ENCODE results near the gene METTL4. TPM values are rescaled to one million over a fixed set of nuclear protein-coding genes. Genes with fewer than 3 reads are reported as not detected.

The METTL4 gene
- total RNA-seq, 1 donor from 2014 or later = 9.0 TPM

GRCh38 chr18:2609604-2610003 is 38.3 kb upstream of the METTL4 start:
- no peak overlapping the region for H3K9ac ChIP-seq (ENCODE audit: low read length)
- H3K36me3 ChIP-seq (ENCODE audit: insufficient read depth, low read length) = no peaks in the 10 kb centered on the region
- no peaks in the 10 kb centered on the region for H3K27me3 ChIP-seq (ENCODE audit: insufficient read depth, low read length)
- no peaks in the 10 kb centered on the region for H3K9me3 Mint-ChIP-seq (ENCODE audit: unreplicated experiment)
- no peak overlapping the region for H3K27ac Mint-ChIP-seq (ENCODE audit: unreplicated experiment)
- H3K79me2 ChIP-seq (ENCODE audit: insufficient read depth, low read length) = no peaks in the 10 kb centered on the region
- no peak overlapping the region for H3K27ac ChIP-seq (ENCODE audit: low read depth, low read length)
- no peak overlapping the region for H3K4me2 ChIP-seq (ENCODE audit: low read length)
- H2AFZ ChIP-seq (ENCODE audit: low read depth, low read length) = no peak overlapping the region
- H3K4me3 ChIP-seq (ENCODE audit: insufficient read depth, low read depth, low read length) = no peak overlapping the region
- DNase-seq (ENCODE audit: low read depth) = no peak
- H3K4me1 Mint-ChIP-seq (ENCODE audit: low read depth, unreplicated experiment) = no peaks in the 10 kb centered on the region
- no peaks in the 10 kb centered on the region for H3K9me3 ChIP-seq (ENCODE audit: insufficient read depth, low read depth, low read length)
- no peak for TF ChIP-seq EZH2 (IDR thresholded peaks at IDR 0.05; ENCODE audit: insufficient read depth, low read length)
- no peak for TF ChIP-seq CTCF (IDR thresholded peaks at IDR 0.05; ENCODE audit: insufficient read depth, low read depth, low read length)
- no peaks in the 10 kb centered on the region for H4K20me1 ChIP-seq (ENCODE audit: insufficient read depth, low read length)
- H3K4me1 ChIP-seq (ENCODE audit: insufficient read depth, low read length) = no peaks in the 10 kb centered on the region
- no peak for FAIRE-seq
- H3K36me3 Mint-ChIP-seq (ENCODE audit: low read depth, unreplicated experiment) = no peaks in the 10 kb centered on the region
- no peaks in the 10 kb centered on the region for H3K27me3 Mint-ChIP-seq (ENCODE audit: low read depth, unreplicated experiment)
- H3K4me3 Mint-ChIP-seq (ENCODE audit: unreplicated experiment) = no peak overlapping the region

GRCh38 chr18:2606335-2606734 is 35.0 kb upstream of the METTL4 start:
- no peaks in the 10 kb centered on the region for H4K20me1 ChIP-seq (ENCODE audit: insufficient read depth, low read length)
- H3K27me3 Mint-ChIP-seq (ENCODE audit: low read depth, unreplicated experiment) = no peaks in the 10 kb centered on the region
- no peak for FAIRE-seq
- no peak overlapping the region for H3K27ac ChIP-seq (ENCODE audit: low read depth, low read length)
- TF ChIP-seq EZH2 (IDR thresholded peaks at IDR 0.05; ENCODE audit: insufficient read depth, low read length) = no peak
- TF ChIP-seq CTCF (IDR thresholded peaks at IDR 0.05; ENCODE audit: insufficient read depth, low read depth, low read length) = no peak
- peak; percentile 18 for DNase-seq (ENCODE audit: low read depth)
- H3K4me2 ChIP-seq (ENCODE audit: low read length) = no peak overlapping the region
- H3K9me3 Mint-ChIP-seq (ENCODE audit: unreplicated experiment) = no peaks in the 10 kb centered on the region
- no peak overlapping the region for H3K4me3 Mint-ChIP-seq (ENCODE audit: unreplicated experiment)
- H3K36me3 Mint-ChIP-seq (ENCODE audit: low read depth, unreplicated experiment) = no peaks in the 10 kb centered on the region
- H3K4me3 ChIP-seq (ENCODE audit: insufficient read depth, low read depth, low read length) = no peak overlapping the region
- H3K36me3 ChIP-seq (ENCODE audit: insufficient read depth, low read length) = peaks cover 6% of the 10 kb centered on the region
- H3K79me2 ChIP-seq (ENCODE audit: insufficient read depth, low read length) = no peaks in the 10 kb centered on the region
- H3K27ac Mint-ChIP-seq (ENCODE audit: unreplicated experiment) = peak overlapping the region; percentile 12
- no peaks in the 10 kb centered on the region for H3K27me3 ChIP-seq (ENCODE audit: insufficient read depth, low read length)
- H2AFZ ChIP-seq (ENCODE audit: low read depth, low read length) = no peak overlapping the region
- H3K4me1 ChIP-seq (ENCODE audit: insufficient read depth, low read length) = no peaks in the 10 kb centered on the region
- no peaks in the 10 kb centered on the region for H3K9me3 ChIP-seq (ENCODE audit: insufficient read depth, low read depth, low read length)
- no peaks in the 10 kb centered on the region for H3K4me1 Mint-ChIP-seq (ENCODE audit: low read depth, unreplicated experiment)
- H3K9ac ChIP-seq (ENCODE audit: low read length) = no peak overlapping the region

- Mint-ChIP-seq H3K27ac (ENCODE audit: unreplicated experiment) (no peak overlapping the region), H3K27me3 (ENCODE audit: low read depth, unreplicated experiment) (no peaks in the 10 kb centered on the region), H3K4me1 (ENCODE audit: low read depth, unreplicated experiment) (no peaks in the 10 kb centered on the region), H3K9me3 (ENCODE audit: unreplicated experiment) (no peaks in the 10 kb centered on the region), H3K4me3 (ENCODE audit: unreplicated experiment) (no peak overlapping the region), H3K36me3 (ENCODE audit: low read depth, unreplicated experiment) (no peaks in the 10 kb centered on the region)
- no peak for FAIRE-seq
- Histone ChIP-seq H2AFZ (ENCODE audit: low read depth, low read length) (no peak overlapping the region), H3K4me1 (ENCODE audit: insufficient read depth, low read length) (no peaks in the 10 kb centered on the region), H4K20me1 (ENCODE audit: insufficient read depth, low read length) (no peaks in the 10 kb centered on the region), H3K27me3 (ENCODE audit: insufficient read depth, low read length) (no peaks in the 10 kb centered on the region), H3K4me2 (ENCODE audit: low read length) (no peak overlapping the region), H3K79me2 (ENCODE audit: insufficient read depth, low read length) (no peaks in the 10 kb centered on the region), H3K9me3 (ENCODE audit: insufficient read depth, low read depth, low read length) (no peaks in the 10 kb centered on the region), H3K36me3 (ENCODE audit: insufficient read depth, low read length) (peaks cover 10% of the 10 kb centered on the region), H3K27ac (ENCODE audit: low read depth, low read length) (no peak overlapping the region), H3K4me3 (ENCODE audit: insufficient read depth, low read depth, low read length) (no peak overlapping the region), H3K9ac (ENCODE audit: low read length) (no peak overlapping the region)
- DNase-seq (ENCODE audit: low read depth) = no peak
- TF ChIP-seq EZH2 (IDR thresholded peaks at IDR 0.05; ENCODE audit: insufficient read depth, low read length) = no peak
- no peak for TF ChIP-seq CTCF (IDR thresholded peaks at IDR 0.05; ENCODE audit: insufficient read depth, low read depth, low read length)
These were observed 31.5 kb upstream of the METTL4 start for GRCh38 chr18:2602844-2603243.

Measured in astrocyte (in vitro differentiated cells and primary cell).